MM.1S (cell line): ENCODE measurements around the gene ADCY3.

Experiments used
- DNase-seq: peaks from one replicate; pipeline ENCODE4 v3.0.0-alpha.2; 2015
- H2AFZ ChIP-seq: fragments of 300-600 bp; sonication (generic); 2 replicates; pipeline ENCODE4 v1.6.0; 2016; ENCODE audit warnings: antibody characterized with exemption, low read length
- H3F3A ChIP-seq: fragments of 300-600 bp; sonication (generic); 2 replicates; pipeline ENCODE4 v1.6.1; 2016; ENCODE audit warnings: mild to moderate bottlenecking, antibody characterized with exemption, low read length, moderate library complexity, mixed read lengths; ENCODE audit not compliant: insufficient read depth
- H3K27ac ChIP-seq: fragments of 300-600 bp; sonication (generic); 2 replicates; pipeline ENCODE4 v1.5.1; 2016; ENCODE audit warnings: mild to moderate bottlenecking, low read length
- H3K27me3 ChIP-seq: fragments of 300-600 bp; sonication (generic); replicated peaks from 2 replicates; pipeline ENCODE4 v1.6.0; 2016; ENCODE audit warnings: low read length; ENCODE audit not compliant: insufficient read depth
- H3K36me3 ChIP-seq: fragments of 300-600 bp; sonication (generic); replicated peaks from 2 replicates; pipeline ENCODE4 v1.6.1; 2016; ENCODE audit warnings: mild to moderate bottlenecking, low read length, mixed read lengths; ENCODE audit not compliant: insufficient read depth
- H3K4me1 ChIP-seq: fragments of 300-600 bp; sonication (generic); 2 replicates; pipeline ENCODE4 v1.6.1; 2016; ENCODE audit warnings: low read length, mixed read lengths
- H3K4me2 ChIP-seq: fragments of 300-600 bp; sonication (generic); 2 replicates; pipeline ENCODE4 v1.6.0; 2016; ENCODE audit warnings: low read depth, low read length
- H3K4me3 ChIP-seq: fragments of 300-600 bp; sonication (generic); 2 replicates; pipeline ENCODE4 v1.5.1; 2016; ENCODE audit warnings: low read length, mixed read lengths
- H3K79me2 ChIP-seq: fragments of 300-600 bp; sonication (generic); 2 replicates; pipeline ENCODE4 v1.6.1; 2016; ENCODE audit warnings: mixed run types, low read length, mixed read lengths
- H3K9ac ChIP-seq: fragments of 300-600 bp; sonication (generic); 2 replicates; pipeline ENCODE4 v1.6.1; 2016; ENCODE audit warnings: low read length, mixed read lengths
- H3K9me2 ChIP-seq: fragments of 300-600 bp; sonication (generic); replicated peaks from 2 replicates; pipeline ENCODE4 v1.6.1; 2016; ENCODE audit warnings: mild to moderate bottlenecking, low read length, mixed read lengths; ENCODE audit not compliant: insufficient read depth
- H3K9me3 ChIP-seq: fragments of 300-600 bp; sonication (generic); replicated peaks from 2 replicates; pipeline ENCODE4 v1.6.1; 2016; ENCODE audit warnings: mild to moderate bottlenecking, low read length, mixed read lengths; ENCODE audit not compliant: insufficient read depth
- H4K20me1 ChIP-seq: fragments of 300-600 bp; sonication (generic); 2 replicates; pipeline ENCODE4 v1.6.1; 2016; ENCODE audit warnings: mild to moderate bottlenecking, low read length, moderate library complexity, mixed read lengths; ENCODE audit not compliant: insufficient read depth
- CTCF ChIP-seq: fragments of 300-600 bp; sonication (generic); IDR thresholded peaks from 2 replicates; pipeline ENCODE4 v1.5.1; 2016; ENCODE audit warnings: antibody characterized with exemption, low read length, mixed read lengths
- EZH2 ChIP-seq: fragments of 300-600 bp; sonication (generic); optimal IDR thresholded peaks from 2 replicates; pipeline ENCODE3; 2017; ENCODE audit warnings: low read depth, mild to moderate bottlenecking, antibody characterized with exemption, low read length, mixed read lengths
- EZH2phosphoT487 ChIP-seq: fragments of 300-600 bp; sonication (generic); IDR thresholded peaks from 2 replicates; pipeline ENCODE4 v1.6.1; 2018; ENCODE audit warnings: antibody characterized with exemption, low read length

ADCY3 gene

GRCh38 chr2:24889221-24889620 is 30.8 kb downstream of the ADCY3 start:
- Histone ChIP-seq H3K9ac (no peak overlapping the region), H4K20me1 (no peaks in the 10 kb centered on the region), H3K27me3 (no peaks in the 10 kb centered on the region), H3F3A (peaks cover under 1% of the 10 kb centered on the region), H3K36me3 (peaks cover 3% of the 10 kb centered on the region; the same call in 1 of the 2 replicates), H3K27ac (no peak overlapping the region), H3K9me3 (no peaks in the 10 kb centered on the region), H3K79me2 (peaks cover 55% of the 10 kb centered on the region), H2AFZ (no peak overlapping the region), H3K4me1 (0 out of 2 replicates have a peak, but pooled peaks cover 9% of the 10 kb centered on the region), H3K4me3 (no peak overlapping the region), H3K4me2 (no peak overlapping the region), H3K9me2 (no peaks in the 10 kb centered on the region)
- DNase-seq: no peak
- TF ChIP-seq EZH2: no peak
- TF ChIP-seq EZH2phosphoT487: no peak
- no peak for TF ChIP-seq CTCF

- H3K79me2 ChIP-seq: peaks cover 60% of the 10 kb centered on the region
- H3K4me2 ChIP-seq: no peak overlapping the region
- no peak overlapping the region for H3K9ac ChIP-seq
- TF ChIP-seq EZH2phosphoT487 (no peak), EZH2 (no peak), CTCF (no peak)
- H4K20me1 ChIP-seq: no peaks in the 10 kb centered on the region
- DNase-seq: no peak
- H3K27ac ChIP-seq: no peak overlapping the region
- H3K36me3 ChIP-seq: peaks cover 3% of the 10 kb centered on the region; the same call in 1 of the 2 replicates
- no peaks in the 10 kb centered on the region for H3K9me2 ChIP-seq
- H3K9me3 ChIP-seq: no peaks in the 10 kb centered on the region
- H3K4me3 ChIP-seq: no peak overlapping the region
- no peaks in the 10 kb centered on the region for H3K27me3 ChIP-seq
- peaks cover 11% of the 10 kb centered on the region for H3F3A ChIP-seq
- H2AFZ ChIP-seq: no peak overlapping the region
- H3K4me1 ChIP-seq: peaks cover 16% of the 10 kb centered on the region; the same call in 1 of the 2 replicates
Observed at GRCh38 chr2:24888177-24888576, 31.9 kb downstream of the ADCY3 start.

- no peaks in the 10 kb centered on the region for H3K9me3 ChIP-seq
- no peaks in the 10 kb centered on the region for H4K20me1 ChIP-seq
- H3K36me3 ChIP-seq: peaks cover 3% of the 10 kb centered on the region; the same call in 1 of the 2 replicates
- peaks cover 16% of the 10 kb centered on the region; the same call in 1 of the 2 replicates for H3K4me1 ChIP-seq
- H3K79me2 ChIP-seq: peaks cover 65% of the 10 kb centered on the region
- no peak overlapping the region for H3K9ac ChIP-seq
- no peaks in the 10 kb centered on the region for H3K9me2 ChIP-seq
- H3K4me3 ChIP-seq: no peak overlapping the region
- no peak overlapping the region for H3K4me2 ChIP-seq
- no peak overlapping the region for H2AFZ ChIP-seq
- H3K27me3 ChIP-seq: no peaks in the 10 kb centered on the region
- DNase-seq: no peak
- peaks cover 11% of the 10 kb centered on the region for H3F3A ChIP-seq
- H3K27ac ChIP-seq: no peak overlapping the region
- no peak for TF ChIP-seq CTCF
- no peak for TF ChIP-seq EZH2phosphoT487
- no peak for TF ChIP-seq EZH2
Observed at GRCh38 chr2:24887307-24887874, 32.6 kb downstream of the ADCY3 start.
